Esophagus squamous epithelium (tissue), 4 donors: ENCODE results near the gene COL20A1.

ENCODE experiments used
- CTCF ChIP-seq, 6 experiments: fragments of 450-650 bp in 4 of 6; fragments of 200-600 bp in 2 of 6; sonication (generic) in 2 of 6; IDR thresholded peaks; one replicate each; pipeline ENCODE4 v1.5.1; 2016 to 2019; ENCODE audit warnings: antibody characterized with exemption in 6 of 6, mild to moderate bottlenecking in 4 of 6, moderate library complexity in 4 of 6
- POLR2A ChIP-seq, 4 donors: fragments of 450-650 bp; IDR thresholded peaks; one replicate each; pipeline ENCODE4 v1.6.1; 2017; ENCODE audit warnings: antibody characterized with exemption in 4 of 4, mild to moderate bottlenecking in 4 of 4, moderate library complexity in 3 of 4

- TF ChIP-seq POLR2A (IDR thresholded peaks at IDR 0.05) (no peak), CTCF (IDR thresholded peaks at IDR 0.05) (peak; percentile 74 to 87 (median 82))
Measured at GRCh38 chr20:63381781-63382431, 88.9 kb downstream of the COL20A1 start.
